ENCODE measurements around the gene TRPV2.

TRPV2 gene

GRCh38 chr17:16453493-16453851 lies 38.1 kb downstream of the TRPV2 start:
- in situ Hi-C loops (cut with MboI; ENCODE audit: low sequenced_read_pairs): no loop called here

DNA sequence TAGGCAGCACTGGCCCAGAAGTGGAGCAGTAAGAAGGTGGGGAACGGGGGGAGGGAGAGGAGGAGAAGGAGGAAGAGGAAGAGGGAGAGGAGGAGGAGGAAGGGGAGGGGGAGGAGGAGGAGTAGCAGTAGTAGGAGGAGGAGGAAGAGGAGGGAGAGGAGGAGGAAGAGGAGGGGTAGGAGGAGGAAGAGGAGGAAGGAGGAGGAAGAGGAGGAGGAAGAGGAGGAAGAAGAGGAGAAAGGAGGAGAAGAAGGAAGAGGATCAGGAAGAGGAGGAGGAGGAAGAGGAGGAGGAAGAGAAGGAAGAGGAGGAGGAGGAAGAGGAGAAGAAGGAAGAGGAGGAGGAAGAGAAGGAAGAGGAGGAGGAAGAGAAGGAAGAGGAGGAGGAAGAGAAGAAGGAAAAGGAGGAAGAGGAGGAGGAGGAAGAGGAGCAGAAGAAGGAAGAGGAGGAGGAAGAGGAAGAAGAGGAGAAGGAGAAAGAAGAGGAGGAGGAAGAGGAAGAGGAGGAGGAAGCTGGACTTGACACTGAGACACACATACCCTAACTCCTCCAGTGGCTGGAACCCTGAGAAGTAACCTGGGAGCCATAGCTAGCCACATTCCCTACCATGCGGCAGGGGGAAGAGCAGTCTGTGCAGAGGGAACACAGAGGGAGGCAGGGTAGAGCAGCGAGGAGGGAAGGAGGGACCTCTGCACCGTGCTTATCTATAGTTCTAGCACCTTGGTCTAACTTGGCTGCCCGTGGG lies 40.8 kb downstream of the TRPV2 start:
- in situ Hi-C loops (cut with MboI; ENCODE audit: low sequenced_read_pairs): no loop called here

GRCh38 chr17:16456742-16457316 lies 41.5 kb downstream of the TRPV2 start:
- in situ Hi-C loops (cut with MboI; ENCODE audit: low sequenced_read_pairs): no loop called here

GRCh38 chr17:16459271-16459670 lies 43.9 kb downstream of the TRPV2 start:
- in situ Hi-C loops (cut with MboI; ENCODE audit: low sequenced_read_pairs): no loop called here

DNA sequence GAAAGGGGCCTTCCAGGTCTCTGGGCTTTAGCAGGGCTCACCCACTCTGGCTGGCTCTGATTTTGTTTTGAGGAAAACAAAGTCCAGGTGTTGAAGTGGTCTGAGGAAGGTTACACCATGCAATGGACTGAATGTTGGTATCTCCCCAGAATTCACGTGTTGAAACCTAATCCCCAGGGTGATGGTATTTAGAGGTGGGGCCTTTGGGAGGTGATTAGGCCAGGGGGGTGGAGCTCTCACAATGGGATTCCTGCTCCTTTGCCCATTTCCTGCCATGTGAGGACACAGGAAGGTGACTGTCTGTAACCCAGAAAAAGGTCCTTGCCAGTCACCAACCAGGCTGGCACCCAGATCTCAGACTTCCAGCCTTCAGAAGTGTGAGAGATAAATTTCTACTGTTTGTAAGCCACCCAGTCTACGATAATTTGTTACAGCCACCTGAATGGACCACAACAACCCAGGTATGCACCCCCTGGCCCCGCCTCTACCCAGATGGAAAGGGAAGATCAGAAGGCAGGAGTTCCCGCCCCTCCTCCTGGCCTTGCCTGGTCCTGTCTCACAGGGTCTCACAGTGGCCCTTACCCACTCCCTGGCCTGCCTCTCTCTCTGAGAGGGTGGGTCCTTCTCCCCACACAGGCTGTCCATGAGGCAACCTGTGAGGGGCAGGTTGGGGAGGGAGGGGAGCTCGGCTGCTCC lies 44.6 kb downstream of the TRPV2 start:
- in situ Hi-C loops (cut with MboI; ENCODE audit: low sequenced_read_pairs): no loop called here

GRCh38 chr17:16460796-16461605 lies 45.6 kb downstream of the TRPV2 start:
- in situ Hi-C loops (cut with MboI; ENCODE audit: low sequenced_read_pairs): no loop called here

DNA sequence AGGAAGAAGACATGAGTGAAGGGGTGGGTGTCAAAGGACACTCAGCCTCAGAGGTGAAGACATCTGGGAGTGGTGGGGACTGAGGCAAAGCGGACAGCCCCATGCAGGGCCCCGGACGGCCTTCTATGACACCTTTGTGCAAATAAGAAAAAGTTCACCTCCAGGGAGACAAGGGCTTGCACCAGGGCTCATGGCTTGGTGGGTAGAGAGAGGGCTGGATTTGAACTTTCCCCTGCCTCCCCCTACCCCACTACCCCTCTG lies 46.2 kb downstream of the TRPV2 start:
- in situ Hi-C loops (cut with MboI; ENCODE audit: low sequenced_read_pairs): no loop called here

DNA sequence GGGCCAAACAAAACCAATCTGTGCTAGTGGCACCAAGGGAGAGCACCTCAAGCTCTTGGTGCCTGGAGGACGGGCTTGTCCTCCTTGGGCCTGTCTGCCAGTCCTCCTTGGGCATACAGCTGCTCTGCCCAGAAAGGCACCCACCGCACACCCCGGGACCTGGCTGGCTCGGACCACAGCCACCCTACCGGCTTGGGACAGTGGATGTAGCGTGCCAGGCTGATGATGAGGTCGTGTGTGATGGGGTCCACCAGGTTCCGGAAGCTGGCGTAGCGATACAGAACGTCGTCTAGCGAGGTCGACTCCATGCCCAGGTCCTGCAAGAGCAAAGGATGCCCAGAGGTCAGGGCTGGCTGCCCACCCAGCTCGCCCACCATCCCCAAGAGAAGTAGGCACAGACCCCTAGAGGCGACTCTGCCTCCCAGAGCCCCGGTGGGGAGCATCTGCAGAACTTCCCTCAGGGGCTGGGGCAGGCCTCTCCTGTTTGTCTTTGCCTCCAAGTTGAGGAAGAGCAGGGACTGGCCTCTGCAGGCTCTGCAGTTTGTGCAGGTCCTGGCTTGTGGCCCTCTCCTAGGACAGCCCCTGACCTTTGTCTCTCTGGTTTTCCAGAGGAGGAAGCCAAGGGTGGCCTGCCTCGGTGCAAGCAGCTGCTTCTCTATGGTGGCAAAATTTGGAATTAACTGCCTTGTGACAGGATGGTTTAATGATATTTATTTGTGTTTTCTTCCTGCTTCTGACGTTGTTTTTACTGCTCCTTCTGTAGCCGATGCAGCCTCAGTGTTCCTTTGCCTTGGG lies 46.9 kb downstream of the TRPV2 start:
- in situ Hi-C loops (cut with MboI; ENCODE audit: low sequenced_read_pairs): no loop called here

GRCh38 chr17:16463358-16464302 lies 48.3 kb downstream of the TRPV2 start:
- in situ Hi-C loops (cut with MboI; ENCODE audit: low sequenced_read_pairs): no loop called here

GRCh38 chr17:16464303-16465051 lies 49.1 kb downstream of the TRPV2 start:
- in situ Hi-C loops (cut with MboI; ENCODE audit: low sequenced_read_pairs): no loop called here

- in situ Hi-C loops (cut with MboI; ENCODE audit: low sequenced_read_pairs): no loop called here
Observed at GRCh38 chr17:16465052-16465312, 49.6 kb downstream of the TRPV2 start.

DNA sequence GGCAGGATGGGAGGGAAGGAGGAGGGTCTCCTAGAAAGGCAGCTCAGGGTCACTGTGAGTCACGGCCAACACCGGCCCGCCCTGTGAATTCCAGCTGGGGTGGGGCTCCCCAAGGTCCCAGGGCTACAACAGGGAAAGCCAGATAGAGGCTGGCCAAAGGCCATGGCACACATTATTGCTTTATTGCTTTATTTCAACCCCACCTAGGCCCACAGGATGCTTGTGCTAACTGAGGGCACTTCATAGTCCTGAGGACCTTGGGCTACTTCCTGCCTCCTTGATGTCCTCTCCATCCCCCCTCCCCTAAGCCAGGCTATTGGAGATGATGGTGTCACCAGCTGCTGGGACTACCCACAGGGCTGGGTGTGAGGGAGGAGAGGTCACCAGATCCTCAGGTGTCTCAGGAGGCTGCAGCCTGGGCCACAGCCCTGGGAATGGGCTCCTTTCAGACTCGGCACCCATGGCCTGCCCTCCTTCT lies 50.5 kb downstream of the TRPV2 start:
- in situ Hi-C loops (cut with MboI; ENCODE audit: low sequenced_read_pairs): no loop called here

DNA sequence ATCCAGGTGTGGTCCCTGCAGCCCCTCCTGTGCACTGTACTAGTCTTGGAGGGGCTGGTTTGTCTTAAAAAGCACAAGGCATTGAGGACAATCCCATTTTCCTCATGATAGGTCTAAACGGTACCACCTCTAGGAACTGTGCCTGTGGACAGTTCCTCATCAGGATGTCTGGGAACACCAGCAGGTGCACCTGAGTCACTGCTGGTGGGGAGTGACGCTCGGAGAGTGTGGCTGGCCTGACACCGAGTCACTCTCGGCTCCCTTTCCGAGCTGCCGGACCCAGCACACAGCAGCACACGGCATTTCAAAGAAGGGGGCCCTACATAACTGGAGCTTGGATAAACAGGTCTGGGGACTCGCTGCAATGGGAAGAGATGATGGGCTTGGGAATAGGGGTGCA lies 51.0 kb downstream of the TRPV2 start:
- in situ Hi-C loops (cut with MboI; ENCODE audit: low sequenced_read_pairs): no loop called here

- in situ Hi-C loops (cut with MboI; ENCODE audit: low sequenced_read_pairs): no loop called here
Observed at GRCh38 chr17:16467044-16467443, 51.7 kb downstream of the TRPV2 start.

DNA sequence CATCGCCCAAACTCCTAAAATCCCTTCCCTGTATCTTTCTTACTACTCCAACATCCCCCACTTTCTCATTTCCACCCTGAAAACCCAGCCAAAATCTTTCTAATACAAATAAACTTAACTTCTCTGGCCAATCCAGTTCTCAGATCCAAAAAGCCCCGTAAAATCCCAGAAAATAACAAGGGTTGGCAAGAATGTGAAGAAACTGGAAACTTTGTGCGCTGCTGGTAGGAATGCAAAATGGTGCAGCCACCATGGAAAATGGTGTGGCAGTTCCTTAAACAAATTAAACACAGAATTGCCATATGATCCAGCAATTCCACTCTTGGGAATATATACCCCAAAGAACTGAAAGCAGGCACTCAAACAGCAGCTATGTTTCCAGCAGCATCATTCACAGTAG lies 52.5 kb downstream of the TRPV2 start:
- in situ Hi-C loops (cut with MboI; ENCODE audit: low sequenced_read_pairs): no loop called here

- in situ Hi-C loops (cut with MboI; ENCODE audit: low sequenced_read_pairs): no loop called here
Observed at GRCh38 chr17:16468428-16468992, 53.1 kb downstream of the TRPV2 start.

DNA sequence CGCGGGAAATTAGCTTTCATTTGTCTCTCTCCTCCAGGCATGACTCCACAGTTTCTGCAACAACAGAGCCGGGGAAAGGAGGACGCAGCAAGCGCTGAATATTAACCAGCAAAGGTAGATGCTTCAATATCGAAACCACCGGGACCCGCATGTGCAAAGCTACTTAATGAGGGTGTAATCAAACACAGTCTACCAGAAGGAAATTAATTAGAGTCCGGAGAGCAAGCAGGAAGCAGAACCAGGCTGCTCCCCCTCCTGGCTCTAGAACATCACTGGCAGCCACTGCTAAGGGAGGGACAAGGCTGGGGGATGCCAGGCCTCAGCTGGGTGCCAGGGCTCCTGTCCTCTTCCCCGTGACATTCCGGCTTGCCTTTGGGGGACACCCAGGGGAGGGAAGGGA lies 54.9 kb downstream of the TRPV2 start:
- in situ Hi-C loops (cut with MboI; ENCODE audit: low sequenced_read_pairs): no loop called here

GRCh38 chr17:16471295-16471694 lies 55.9 kb downstream of the TRPV2 start:
- in situ Hi-C loops (cut with MboI; ENCODE audit: low sequenced_read_pairs): no loop called here

GRCh38 chr17:16472539-16472938 lies 57.2 kb downstream of the TRPV2 start:
- in situ Hi-C loops (cut with MboI; ENCODE audit: low sequenced_read_pairs): no loop called here

Data from hTERT RPE-1 (cell line).